Measurements from ENCODE around the gene TNFSF11. TPM values are rescaled to one million over a fixed set of nuclear protein-coding genes. Genes with fewer than 3 reads are reported as not detected.
"Not testable (repeated sequence)": the region's sequence is repeated elsewhere in the genome, so short reads cannot be mapped to it uniquely, and the experiment has no call there.

TNFSF11 gene
- total and polyA plus RNA-seq, 2 donors (not counting 3 experiments of a cell fraction or from before 2014, with no cell fraction given): not detected

DNA sequence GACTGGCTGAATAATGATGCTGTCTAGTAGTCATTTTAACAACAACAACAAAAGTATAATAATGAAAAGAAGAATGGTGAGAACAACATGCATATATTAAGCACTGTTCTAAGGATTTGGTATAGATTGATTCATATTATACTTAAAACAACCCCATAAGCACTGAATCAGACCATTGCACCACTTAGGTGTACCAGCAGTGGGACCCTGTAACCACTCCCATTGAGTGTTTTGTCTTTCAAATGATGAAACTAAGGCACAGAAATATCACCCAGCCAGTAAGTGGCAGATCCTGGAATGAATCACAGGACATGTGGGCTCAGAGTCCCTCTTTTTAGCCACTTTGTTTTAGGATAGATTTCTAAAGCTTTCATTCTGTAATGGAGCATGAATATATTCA lies 14.9 kb upstream of the TNFSF11 start:
- no peaks in the 10 kb centered on the region for H3K9me1 ChIP-seq (replicated peaks; ENCODE audit: control insufficient read depth, extremely low read depth, insufficient read depth, low read length)
- DNase-seq (ENCODE audit: low read depth, low spot score) (no peak), FAIRE-seq (no peak)
- TF ChIP-seq POLR2AphosphoS5 (IDR thresholded peaks at IDR 0.05; ENCODE audit: insufficient read depth, low read depth, low read length): no peak
- TF ChIP-seq, protein P1, sequence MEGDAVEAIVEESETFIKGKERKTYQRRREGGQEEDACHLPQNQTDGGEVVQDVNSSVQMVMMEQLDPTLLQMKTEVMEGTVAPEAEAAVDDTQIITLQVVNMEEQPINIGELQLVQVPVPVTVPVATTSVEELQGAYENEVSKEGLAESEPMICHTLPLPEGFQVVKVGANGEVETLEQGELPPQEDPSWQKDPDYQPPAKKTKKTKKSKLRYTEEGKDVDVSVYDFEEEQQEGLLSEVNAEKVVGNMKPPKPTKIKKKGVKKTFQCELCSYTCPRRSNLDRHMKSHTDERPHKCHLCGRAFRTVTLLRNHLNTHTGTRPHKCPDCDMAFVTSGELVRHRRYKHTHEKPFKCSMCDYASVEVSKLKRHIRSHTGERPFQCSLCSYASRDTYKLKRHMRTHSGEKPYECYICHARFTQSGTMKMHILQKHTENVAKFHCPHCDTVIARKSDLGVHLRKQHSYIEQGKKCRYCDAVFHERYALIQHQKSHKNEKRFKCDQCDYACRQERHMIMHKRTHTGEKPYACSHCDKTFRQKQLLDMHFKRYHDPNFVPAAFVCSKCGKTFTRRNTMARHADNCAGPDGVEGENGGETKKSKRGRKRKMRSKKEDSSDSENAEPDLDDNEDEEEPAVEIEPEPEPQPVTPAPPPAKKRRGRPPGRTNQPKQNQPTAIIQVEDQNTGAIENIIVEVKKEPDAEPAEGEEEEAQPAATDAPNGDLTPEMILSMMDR (IDR thresholded peaks at IDR 0.05; ENCODE audit: extremely low read depth in 1 of 2, insufficient read depth in 1 of 2, low read depth in 1 of 2, low read length in 2 of 2): no peak
- intact Hi-C loops (cut with micrococcal nuclease): no loop called here
- no peak overlapping the region for H3K9ac ChIP-seq (replicated peaks; ENCODE audit: extremely low read depth, insufficient read depth, low read length)
- H2AFZ ChIP-seq (ENCODE audit: low read depth, low read length): no peak overlapping the region
- no peaks in the 10 kb centered on the region for H3K9me3 ChIP-seq (replicated peaks; ENCODE audit: control insufficient read depth, insufficient read depth, low read length)
- H3K27me3 ChIP-seq (ENCODE audit: control insufficient read depth in 2 of 2, insufficient read depth in 2 of 2, low read length in 2 of 2): no peaks in the 10 kb centered on the region
- dilution Hi-C loops (cut with MboI; ENCODE audit: extremely low pct_ligation_motif_present, low sequenced_read_pairs): no loop called here
- no TSS peak for BruUV-seq (replicated peaks)
- ChIA-PET CTCF (interaction anchor here (1.2 kb wide), 1 partner anchor 16 kb away, joined by 3 read pairs; no protein-coding TSS in a partner anchor), POLR2A (no interaction called here)
- H3K4me2 ChIP-seq (ENCODE audit: insufficient read depth, low read length): no peak overlapping the region
- no peaks in the 10 kb centered on the region for H4K20me1 ChIP-seq (replicated peaks; ENCODE audit: control insufficient read depth, extremely low read depth, insufficient read depth, low read length)
- no peaks in the 10 kb centered on the region for H3K79me2 ChIP-seq (ENCODE audit: control insufficient read depth, insufficient read depth, low read length)
- no peaks in the 10 kb centered on the region for H3K36me3 ChIP-seq (ENCODE audit: control insufficient read depth in 2 of 2, extremely low read depth in 1 of 2, insufficient read depth in 2 of 2, low read length in 2 of 2)
- peaks cover 4% of the 10 kb centered on the region for H3K4me1 ChIP-seq (ENCODE audit: control insufficient read depth, extremely low read depth, insufficient read depth, low read length)
- H3K27ac ChIP-seq (ENCODE audit: insufficient read depth, low read depth, low read length): no peak overlapping the region
- no peak overlapping the region for H3K4me3 ChIP-seq (replicated peaks in 1 of 3; ENCODE audit: insufficient read depth in 1 of 3, low read depth in 1 of 3, low read length in 3 of 3)

DNA sequence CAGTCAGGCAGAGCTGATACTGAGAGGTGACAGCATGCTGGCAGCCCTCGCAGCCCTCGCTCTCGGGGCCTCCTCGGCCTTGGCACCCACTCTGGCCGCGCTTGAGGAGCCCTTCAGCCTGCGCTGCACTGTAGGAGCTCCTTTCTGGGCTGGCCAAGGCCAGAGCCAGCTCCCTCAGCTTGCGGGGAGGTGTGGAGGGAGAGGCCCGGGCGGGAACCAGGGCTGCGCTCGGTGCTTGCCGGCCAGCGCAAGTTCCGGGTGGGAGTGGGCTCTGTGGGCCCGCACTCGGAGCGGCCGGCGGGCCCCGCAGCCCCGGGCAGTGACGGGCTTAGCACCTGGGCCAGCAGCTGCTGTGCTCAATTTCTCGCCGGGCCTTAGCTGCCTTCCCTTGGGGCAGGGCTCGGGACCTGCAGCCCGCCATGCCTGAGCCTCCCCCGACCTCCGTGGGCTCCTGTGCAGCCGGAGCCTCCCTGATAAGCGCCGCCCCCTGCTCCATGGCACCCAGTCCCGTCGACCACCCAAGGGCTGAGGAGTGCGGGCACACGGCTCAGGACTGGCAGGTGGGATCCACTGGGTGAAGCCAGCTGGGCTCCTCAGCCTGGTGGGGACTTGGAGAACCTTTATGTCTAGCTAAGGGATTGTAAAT lies 14.3 kb upstream of the TNFSF11 start:
- not testable (repeated sequence) for H3K27me3 ChIP-seq (ENCODE audit: control insufficient read depth in 2 of 2, insufficient read depth in 2 of 2, low read length in 2 of 2)

DNA sequence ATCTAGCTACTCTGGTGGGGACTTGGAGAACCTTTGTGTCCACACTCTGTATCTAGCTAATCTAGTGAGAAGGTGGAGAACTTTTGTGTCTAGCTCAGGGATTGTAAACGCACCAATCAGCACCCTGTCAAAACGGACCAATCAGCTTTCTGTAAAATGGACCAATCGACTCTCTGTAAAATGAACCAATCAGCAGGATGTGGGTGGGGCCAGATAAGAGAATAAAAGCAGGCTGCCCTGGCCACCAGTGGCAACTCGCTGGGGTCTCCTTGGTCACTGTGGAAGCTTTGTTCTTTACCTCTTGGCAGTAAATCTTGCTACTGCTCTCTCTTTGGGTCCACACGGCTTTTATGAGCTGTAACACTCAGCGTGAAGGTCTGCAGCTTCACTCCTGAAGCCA lies 13.6 kb upstream of the TNFSF11 start:
- H4K20me1 ChIP-seq (replicated peaks; ENCODE audit: control insufficient read depth, extremely low read depth, insufficient read depth, low read length); H3K4me1 ChIP-seq (ENCODE audit: control insufficient read depth, extremely low read depth, insufficient read depth, low read length); DNase-seq (ENCODE audit: low read depth, low spot score); H3K4me3 ChIP-seq (replicated peaks in 1 of 3; ENCODE audit: insufficient read depth in 1 of 3, low read depth in 1 of 3, low read length in 3 of 3); FAIRE-seq; H3K36me3 ChIP-seq (ENCODE audit: control insufficient read depth in 2 of 2, extremely low read depth in 1 of 2, insufficient read depth in 2 of 2, low read length in 2 of 2); H2AFZ ChIP-seq (ENCODE audit: low read depth, low read length); POLR2A ChIA-PET; H3K9ac ChIP-seq (replicated peaks; ENCODE audit: extremely low read depth, insufficient read depth, low read length); H3K27ac ChIP-seq (ENCODE audit: insufficient read depth, low read depth, low read length); BruUV-seq (replicated peaks); dilution Hi-C loops (cut with MboI; ENCODE audit: extremely low pct_ligation_motif_present, low sequenced_read_pairs); H3K27me3 ChIP-seq (ENCODE audit: control insufficient read depth in 2 of 2, insufficient read depth in 2 of 2, low read length in 2 of 2); H3K9me3 ChIP-seq (replicated peaks; ENCODE audit: control insufficient read depth, insufficient read depth, low read length); intact Hi-C loops (cut with micrococcal nuclease); H3K9me1 ChIP-seq (replicated peaks; ENCODE audit: control insufficient read depth, extremely low read depth, insufficient read depth, low read length); H3K4me2 ChIP-seq (ENCODE audit: insufficient read depth, low read length); H3K79me2 ChIP-seq (ENCODE audit: control insufficient read depth, insufficient read depth, low read length): not testable (repeated sequence)
- CTCF ChIA-PET: interaction anchor here (1.2 kb wide), 1 partner anchor 17 kb away, joined by 3 read pairs; no protein-coding TSS in a partner anchor

More for the DNA sequence above, 14.3 kb upstream of the TNFSF11 start:
- CTCF ChIA-PET: interaction anchor here (1.2 kb wide), 1 partner anchor 16 kb away, joined by 3 read pairs; no protein-coding TSS in a partner anchor
- H3K9ac ChIP-seq (replicated peaks; ENCODE audit: extremely low read depth, insufficient read depth, low read length); H3K79me2 ChIP-seq (ENCODE audit: control insufficient read depth, insufficient read depth, low read length); H3K4me3 ChIP-seq (replicated peaks in 1 of 3; ENCODE audit: insufficient read depth in 1 of 3, low read depth in 1 of 3, low read length in 3 of 3); H3K4me1 ChIP-seq (ENCODE audit: control insufficient read depth, extremely low read depth, insufficient read depth, low read length); DNase-seq (ENCODE audit: low read depth, low spot score); H3K9me1 ChIP-seq (replicated peaks; ENCODE audit: control insufficient read depth, extremely low read depth, insufficient read depth, low read length); BruUV-seq (replicated peaks); dilution Hi-C loops (cut with MboI; ENCODE audit: extremely low pct_ligation_motif_present, low sequenced_read_pairs); H2AFZ ChIP-seq (ENCODE audit: low read depth, low read length); H4K20me1 ChIP-seq (replicated peaks; ENCODE audit: control insufficient read depth, extremely low read depth, insufficient read depth, low read length); POLR2A ChIA-PET; H3K4me2 ChIP-seq (ENCODE audit: insufficient read depth, low read length); H3K36me3 ChIP-seq (ENCODE audit: control insufficient read depth in 2 of 2, extremely low read depth in 1 of 2, insufficient read depth in 2 of 2, low read length in 2 of 2); intact Hi-C loops (cut with micrococcal nuclease); FAIRE-seq; H3K27ac ChIP-seq (ENCODE audit: insufficient read depth, low read depth, low read length); H3K9me3 ChIP-seq (replicated peaks; ENCODE audit: control insufficient read depth, insufficient read depth, low read length): not testable (repeated sequence)
